SH-SY5Y (cell line): ENCODE measurements around the gene DAO.

Source experiments
- GATA2 ChIP-seq: IDR thresholded peaks from 2 replicates; pipeline ENCODE4 v1.6.1; 2011; ENCODE audit warnings: mild to moderate bottlenecking, low read depth, low read length
- GATA3 ChIP-seq: IDR thresholded peaks from 2 replicates; pipeline ENCODE4 v1.6.1; 2011; ENCODE audit warnings: low read depth, mild to moderate bottlenecking, low read length, moderate library complexity

DNA sequence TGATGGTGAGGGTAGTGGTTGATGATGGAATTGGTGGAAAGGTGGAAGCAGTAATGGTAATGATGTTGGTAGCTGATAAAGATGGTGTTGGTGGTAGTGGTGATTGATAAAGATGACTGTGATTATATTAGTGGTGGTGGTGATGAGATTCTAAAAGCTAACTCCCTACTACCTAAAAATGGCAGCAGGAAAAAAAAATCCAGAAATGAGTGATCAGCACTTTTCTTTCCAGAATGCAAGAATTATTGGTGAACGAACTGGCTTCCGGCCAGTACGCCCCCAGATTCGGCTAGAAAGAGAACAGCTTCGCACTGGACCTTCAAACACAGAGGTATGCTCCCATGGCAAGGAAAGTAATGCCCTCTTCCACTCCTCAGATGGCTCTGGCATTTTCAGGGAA lies 19.3 kb downstream of the DAO start:
- TF ChIP-seq GATA2 (no peak), GATA3 (no peak)
